NCI-H146 (cell line): ENCODE results near the gene PARN.
"Not testable (repeated sequence)": the region's sequence is repeated elsewhere in the genome, so short reads cannot be mapped to it uniquely, and the experiment has no call there.

Experiments used
- DNase-seq: peaks from one replicate; lab custom pipeline; 2025; lab: John Stamatoyannopoulos, UW

The PARN gene

DNA sequence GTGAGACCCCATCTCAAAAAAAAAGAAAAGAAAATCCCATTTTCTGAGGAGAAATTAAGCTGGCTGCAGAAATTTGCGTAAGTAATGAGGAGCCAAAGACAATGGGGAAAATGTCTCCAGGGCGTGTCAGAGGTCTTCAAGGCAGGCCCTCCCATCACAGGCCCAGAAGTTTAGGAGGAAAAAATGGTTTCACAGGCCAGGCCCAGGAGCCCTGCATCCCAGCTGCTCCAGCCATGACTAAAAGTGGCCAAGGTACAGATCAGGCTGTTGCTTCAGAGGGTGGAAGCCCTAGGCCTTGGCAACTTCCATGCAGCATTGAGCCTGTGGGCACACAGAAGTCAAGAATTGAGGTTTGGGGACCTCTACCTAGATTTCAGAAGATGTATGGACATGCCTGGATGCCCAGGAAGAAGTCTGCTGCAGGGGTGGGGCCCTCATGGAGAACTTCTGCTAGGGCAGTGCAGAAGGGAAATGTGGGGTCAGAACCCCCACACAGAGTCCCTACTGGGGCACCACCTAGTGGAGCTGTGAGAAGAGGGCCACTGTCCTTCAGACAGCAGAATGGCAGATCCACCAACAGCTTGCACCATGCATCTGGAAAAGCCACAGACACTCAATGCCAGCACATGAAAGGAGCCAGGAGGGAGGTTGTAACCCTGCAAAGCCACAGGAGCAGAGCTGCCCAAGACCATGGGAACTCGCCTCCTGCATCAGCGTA, 55.2 kb downstream of the PARN start:
- DNase-seq, result not testable (repeated sequence)

DNA sequence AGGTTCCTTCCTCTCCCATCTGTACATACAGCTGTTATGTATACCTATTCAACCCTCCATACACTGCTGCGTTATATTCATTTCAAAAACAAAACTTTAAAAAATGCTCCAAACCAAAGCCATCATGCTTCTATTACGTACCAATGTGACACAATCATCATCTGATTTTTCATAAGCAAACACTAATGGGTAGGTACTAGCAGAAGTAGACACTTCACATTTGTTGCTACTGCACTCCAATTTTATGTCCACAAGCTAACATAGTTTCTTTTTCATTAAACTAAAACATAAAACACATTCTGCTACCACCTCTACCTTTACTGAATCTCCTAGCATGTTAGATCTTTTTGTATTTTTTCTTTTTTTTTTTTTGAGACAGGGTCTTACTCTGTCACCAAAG, 57.5 kb downstream of the PARN start:
- DNase-seq, result peak; percentile 59

DNA sequence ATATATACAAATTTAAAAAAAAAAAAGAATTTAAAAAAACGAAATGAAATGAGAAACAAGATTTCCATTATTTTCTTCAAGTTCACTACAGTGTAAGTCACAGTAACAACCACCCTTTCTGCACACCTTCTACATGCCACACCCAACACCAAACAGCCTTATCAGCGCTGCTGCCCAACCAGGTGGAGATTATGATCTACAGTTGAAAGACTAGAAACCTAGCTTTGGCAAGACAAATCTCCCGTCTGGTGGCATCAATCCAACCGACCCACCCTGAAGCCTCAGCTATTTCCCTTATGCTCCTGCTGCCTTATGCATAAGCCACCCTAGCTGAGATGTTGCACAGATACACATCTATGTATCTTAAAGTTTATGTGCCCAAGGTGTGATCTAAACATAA, 60.8 kb downstream of the PARN start:
- DNase-seq, result no peak

DNA sequence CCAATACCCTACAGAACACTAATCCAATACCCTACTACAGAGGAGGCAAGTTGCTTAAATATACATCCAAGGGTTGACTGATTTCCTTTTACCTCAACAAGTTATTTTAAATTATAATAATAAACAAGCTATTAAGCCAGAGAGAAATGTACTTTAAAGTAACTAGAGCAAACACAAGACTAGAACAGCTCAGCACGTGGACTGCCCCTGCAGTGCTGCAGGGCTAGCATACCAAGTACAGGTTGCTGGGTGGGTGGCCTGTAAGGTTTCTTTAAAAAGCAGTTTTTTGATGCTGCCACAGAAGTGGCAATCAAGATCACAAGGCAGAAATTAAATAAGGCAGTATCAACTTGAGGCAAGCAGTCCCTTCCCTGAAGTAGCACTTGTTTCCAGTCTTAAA, 63.5 kb downstream of the PARN start:
- DNase-seq, result no peak

DNA sequence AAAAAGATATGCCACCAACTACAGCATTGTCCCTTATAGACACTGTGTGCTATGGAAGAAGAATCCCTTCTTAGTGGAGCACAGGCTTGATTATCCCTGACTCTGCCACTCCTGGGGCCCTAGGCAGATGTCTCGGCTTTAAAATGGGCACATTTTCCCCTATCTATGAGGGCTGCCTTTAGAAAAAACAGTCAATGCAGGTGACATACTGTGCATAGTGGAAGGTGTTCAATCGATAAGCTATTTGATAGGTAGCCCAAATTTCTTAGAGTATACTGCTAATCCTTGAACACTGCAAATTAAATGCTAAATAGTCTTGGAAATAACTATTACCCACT, 64.4 kb downstream of the PARN start:
- no peak for DNase-seq

DNA sequence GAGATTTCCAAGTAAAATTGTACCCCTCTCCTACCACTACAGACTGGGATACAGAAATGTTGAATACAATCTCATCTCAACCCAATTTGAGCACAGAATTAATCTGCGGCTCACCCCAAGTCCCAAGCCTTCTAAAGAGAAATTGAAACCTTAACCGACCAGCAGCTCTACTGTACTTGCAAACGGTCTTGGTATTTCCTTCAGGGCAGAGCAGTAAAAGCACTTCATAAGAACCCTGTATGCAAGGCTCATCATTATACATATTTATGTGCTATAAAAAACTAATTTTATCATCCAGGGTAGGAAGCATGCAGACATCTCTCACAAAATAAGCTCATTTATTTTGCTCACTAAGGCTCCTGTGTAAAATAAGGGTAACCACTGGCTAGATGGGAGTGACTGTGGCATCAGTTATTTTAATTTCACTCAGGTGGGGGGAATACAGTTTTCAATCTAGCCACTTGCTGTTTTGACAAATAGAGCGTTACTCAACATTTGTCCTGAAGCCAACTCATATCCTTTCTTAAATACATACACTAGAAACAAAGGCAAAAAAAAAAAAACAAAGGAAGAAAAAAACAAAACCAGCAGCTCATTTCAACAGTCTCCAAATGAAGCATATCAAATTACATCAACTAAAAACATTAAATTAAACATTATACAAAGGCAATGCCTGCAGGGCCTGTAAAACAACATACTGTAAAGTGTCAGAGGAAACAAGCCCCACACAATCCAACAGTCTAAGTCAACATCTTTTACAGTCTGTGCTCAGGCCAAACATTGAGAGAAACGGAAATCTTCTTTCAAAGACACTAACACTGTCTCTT, 65.0 kb downstream of the PARN start:
- peak; percentile 98 for DNase-seq

DNA sequence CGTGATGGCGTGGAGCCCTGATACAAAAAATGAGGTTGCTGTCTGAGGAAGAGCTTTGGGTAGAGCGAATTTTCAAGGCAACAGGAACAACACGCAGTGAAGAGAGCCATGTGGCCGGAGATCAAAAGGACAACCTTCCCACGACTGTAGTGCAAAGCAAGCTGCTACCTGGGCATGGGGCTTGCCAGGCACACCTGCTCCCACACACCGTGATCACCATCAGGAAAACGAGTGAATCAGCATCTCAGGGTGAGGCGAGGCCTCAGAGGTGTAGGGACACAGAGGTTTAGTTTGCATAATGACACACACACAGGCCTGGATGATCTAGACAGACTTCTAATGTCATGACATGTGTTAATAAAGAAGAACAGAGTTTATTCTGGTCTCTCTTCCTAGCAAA, 65.7 kb downstream of the PARN start:
- DNase-seq, result peak; percentile 94

DNA sequence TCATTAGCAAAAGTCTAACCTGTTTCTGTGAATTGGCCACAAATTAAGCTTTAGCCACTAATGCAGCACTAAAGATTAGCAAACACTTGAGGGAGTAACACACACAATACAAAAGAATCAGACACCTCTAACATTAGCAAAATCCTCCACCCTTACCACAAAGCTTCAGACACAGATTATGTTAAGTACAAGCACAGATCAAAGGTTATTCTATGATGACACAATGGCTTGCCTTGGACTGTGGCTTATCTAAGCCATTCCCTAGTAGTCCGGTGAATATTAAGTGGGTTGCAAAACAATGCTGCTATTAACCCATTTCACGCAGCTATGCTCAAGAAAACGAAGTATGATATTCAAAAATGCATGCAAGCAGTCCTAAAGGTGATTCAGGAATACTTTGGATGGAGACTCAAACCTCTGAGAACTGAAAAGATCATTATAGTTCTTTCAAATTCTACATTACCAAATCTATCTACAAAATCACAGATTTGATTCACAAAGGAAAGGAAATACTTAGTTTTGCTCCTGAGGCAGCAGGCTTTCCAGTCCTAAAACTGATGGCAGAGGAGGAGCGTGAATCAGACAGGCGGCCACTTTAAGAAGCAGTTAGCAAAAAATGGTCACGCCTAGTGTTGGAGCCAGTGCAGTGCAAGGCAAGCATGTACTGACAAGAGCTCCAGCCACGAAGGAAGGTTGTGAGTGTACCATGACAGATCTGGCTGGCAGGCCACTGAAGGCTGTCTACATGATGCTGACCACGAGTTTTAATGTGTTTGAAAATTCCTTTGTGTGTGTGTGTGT, 67.2 kb downstream of the PARN start:
- peak; percentile 78 for DNase-seq

DNA sequence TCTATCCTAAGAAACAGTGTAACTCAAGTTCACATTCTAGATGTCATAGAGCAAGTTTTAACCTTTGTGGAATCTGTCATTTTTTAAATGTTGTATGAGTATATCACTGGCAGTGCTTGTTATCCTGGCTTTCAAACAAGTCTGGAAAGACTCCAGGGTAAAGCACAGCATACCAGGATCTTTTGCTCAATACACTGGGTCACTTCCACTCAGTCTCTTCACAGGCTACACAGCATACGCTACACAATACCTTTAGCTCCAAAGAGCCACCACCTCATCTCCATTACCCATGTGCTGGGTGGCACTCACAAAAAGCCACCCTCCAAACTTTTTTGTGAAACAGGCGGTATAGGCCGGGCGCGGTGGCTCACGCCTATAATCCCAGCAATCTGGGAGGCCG, 69.5 kb downstream of the PARN start:
- no peak for DNase-seq

DNA sequence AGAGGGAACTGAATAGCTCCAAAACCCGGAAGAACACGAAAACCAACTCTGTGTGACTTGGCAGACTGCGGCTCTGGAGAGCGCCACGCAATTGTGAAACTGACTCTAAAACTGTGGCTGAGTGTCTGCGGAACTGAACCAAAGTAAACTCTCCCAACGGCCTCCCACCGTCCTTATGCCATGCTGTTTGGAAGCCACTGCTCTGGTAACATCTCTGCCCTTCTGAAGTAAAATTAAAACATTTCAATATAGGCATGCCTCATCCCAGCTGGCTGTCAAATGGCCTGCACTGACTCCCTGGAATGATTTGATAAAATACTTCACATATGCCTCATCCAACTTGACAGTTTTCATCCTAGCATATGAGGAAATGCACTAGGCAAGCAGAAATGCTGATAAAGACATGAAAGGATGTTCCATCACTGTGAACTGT, 70.2 kb downstream of the PARN start:
- DNase-seq, result peak; percentile 67

DNA sequence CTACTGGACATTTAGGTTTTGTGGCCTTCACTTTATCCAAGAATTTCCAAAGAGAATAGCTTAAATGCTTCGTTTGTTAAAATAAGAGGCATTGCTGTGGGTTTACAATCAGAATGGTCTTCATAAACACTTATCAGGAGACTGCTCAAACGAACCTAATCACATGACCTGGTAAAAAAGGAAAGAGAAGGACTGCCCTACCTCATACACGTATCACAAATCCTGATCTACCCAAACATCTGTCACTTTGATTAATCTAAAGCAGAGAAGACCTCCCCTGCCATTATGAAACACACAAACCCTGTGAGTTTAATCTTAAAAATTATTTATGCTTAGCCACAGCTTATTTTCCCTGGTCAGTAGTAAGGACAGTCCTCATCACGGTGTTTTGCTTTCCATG, 76.6 kb downstream of the PARN start:
- DNase-seq, result no peak

DNA sequence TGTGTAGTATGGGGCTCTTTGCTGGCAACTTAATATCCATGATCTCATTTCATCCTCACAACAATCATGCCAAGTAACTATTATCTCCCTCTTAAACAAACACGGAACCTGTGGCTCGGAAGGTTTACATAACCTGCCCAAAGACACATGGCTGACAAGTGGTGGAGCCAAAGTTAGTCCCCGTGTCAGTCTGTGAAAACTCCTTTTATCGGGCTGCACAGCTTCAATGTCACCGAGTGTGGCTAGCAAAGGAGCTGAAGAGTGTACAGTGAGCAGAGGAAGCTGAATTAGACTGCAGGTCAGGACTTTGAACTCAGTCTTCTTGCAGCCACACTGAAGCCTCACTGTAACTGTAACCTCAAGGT, 80.3 kb downstream of the PARN start:
- DNase-seq, result peak; percentile 95

DNA sequence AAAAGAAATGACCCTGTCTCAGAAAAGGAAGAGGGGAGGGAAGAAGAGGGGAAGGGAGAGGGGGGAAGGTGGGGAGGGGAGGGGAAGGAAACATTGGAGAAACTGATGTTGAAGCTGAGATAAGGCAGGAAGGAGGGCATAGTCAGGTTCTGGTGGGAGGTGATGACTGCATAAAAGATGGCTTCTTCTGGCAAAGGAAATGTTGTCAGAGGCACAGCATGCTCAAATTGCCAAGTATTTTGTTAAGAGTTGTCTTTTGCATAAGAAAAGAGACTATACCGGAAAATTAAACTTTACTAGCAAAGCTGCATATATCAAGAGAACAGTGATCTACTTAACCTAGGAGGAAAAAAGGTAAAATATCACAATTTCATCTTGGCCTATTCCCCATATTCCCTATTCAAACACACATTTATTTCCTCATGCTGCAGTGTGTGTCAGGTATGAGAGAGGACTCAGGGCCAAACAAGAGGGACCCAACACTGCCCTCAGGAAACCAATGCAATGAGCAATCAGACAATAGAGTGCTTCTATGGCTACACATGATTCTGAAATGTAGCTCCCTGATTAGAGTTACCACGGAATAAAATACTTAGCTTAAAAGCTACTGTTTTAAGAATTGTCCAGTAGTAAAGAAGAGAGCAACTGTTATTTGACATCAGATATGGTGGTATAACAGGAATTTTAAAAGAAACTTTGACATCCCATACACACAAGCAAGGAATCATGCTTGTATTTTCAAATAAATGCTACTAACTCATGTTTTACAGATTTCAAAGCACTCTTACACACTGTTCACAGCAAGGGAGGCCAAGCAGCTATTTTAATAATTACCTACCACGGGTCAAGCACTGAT, 80.9 kb downstream of the PARN start:
- DNase-seq, result peak; percentile 40

DNA sequence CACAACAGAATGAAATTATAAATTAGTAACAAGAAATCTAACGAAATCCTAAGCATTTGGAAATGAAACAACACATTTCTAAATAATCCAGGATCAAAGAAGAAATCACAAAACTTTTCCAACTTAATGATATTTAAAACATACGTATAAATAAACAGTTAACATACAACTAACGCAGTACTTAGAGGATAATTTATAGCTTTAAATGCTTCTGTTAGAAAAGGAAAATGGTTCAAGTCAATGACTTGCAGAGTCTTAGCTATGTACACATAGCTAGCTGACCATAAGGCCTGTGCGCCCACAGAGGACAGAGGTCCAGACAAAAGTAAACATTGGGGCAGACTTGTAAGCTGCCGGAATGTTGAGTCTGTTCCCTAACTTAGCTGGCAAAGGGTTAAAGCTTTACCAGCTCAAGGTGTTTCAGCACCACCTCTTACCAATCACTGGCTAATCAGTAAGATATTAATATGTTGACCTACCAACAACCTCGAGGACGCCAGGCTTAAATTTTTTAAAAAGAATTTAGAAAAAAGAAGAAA, 84.6 kb downstream of the PARN start:
- DNase-seq, result no peak

DNA sequence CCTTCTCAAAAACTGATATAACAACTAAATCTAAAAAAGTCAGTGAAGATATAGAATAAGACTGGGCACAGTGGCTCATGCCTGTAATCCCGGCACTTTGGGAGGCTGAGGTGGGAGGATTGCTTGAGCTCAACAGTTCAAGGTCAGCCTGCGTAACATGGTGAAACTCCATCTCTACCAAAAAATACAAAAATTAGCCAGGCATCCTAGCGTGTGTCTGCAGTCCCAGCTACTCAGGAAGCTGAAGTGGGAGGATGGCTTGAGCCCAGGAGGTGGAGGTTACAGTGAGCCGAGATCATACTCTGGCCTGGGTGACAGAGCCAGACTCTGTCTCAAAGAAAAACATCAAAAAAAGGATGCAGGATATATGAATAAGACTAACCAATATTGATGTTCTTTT, 85.2 kb downstream of the PARN start:
- DNase-seq, result not testable (repeated sequence)

DNA sequence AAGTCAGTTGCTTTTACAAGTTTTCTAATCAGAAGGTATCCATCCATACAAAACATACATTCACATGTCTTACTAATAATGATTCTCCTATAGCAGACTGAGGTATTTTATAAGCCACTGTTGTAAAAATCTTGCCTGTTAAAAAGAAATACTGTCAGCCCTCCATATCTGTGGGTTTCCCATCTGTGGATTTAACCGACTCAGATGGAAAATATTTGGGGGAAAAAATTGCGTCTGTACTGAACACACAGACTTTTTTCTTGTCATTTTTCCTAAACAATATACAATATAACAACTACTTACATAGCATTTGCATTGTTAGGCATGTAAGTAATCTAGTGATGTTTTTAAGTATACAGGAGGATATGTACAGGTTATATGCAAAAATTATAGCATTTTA, 90.4 kb downstream of the PARN start:
- DNase-seq, result no peak

DNA sequence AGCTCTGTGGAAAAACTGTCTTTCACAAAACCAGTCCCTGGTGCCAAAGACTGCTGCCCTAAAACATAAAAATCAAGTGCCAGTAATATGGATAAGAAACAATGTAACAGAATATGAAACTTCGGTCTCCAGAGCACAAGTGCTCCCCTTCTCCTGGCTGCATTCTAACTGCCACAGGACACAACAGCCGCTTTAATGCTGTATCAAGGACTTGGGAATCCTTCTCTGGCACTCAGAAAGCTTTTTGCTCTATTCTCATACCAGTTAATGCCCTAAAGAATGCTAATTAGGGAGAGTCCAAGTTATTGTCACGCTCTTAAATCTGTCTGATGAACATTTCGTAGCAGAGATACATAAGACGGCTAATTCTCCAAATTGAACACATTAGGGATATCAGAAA, 90.9 kb downstream of the PARN start:
- DNase-seq, result no peak

DNA sequence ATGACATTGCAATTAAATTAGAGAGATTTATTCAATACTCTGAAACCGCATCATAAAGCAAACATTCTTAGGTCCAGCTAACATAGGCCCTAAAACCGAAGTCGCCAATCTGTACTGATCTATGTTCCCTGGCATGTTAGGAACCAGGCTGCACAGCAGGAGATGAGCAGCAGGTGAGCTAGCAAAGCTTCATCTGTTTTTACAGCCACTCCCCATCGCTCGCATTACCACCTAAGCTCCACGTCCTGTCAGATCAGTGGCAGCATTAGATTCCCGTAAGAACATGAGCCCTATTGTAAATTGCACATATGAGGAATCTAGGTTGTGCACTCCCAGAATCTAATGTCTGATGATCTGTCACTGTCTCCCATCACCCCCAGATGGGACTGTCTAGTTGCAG, 91.5 kb downstream of the PARN start:
- peak; percentile 49 for DNase-seq

DNA sequence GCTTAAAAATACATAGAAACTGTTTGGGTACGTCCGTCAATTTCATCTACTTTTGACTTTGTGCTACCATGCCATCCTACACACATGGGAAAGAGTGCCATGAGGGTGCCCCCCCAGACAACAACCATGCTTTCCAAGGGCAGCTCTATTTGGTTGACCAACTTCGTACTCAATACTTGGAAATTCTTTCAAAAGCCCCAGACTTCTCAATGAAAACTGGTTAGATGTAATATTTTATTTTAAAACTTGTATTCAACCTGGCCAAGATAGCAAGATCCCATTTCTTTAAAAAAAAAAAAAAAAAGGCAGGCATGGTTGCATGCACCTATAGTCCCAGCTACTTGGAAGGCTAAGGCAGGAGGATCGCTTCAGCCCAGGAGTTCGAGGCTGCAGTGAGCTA, 98.4 kb downstream of the PARN start:
- no peak for DNase-seq

DNA sequence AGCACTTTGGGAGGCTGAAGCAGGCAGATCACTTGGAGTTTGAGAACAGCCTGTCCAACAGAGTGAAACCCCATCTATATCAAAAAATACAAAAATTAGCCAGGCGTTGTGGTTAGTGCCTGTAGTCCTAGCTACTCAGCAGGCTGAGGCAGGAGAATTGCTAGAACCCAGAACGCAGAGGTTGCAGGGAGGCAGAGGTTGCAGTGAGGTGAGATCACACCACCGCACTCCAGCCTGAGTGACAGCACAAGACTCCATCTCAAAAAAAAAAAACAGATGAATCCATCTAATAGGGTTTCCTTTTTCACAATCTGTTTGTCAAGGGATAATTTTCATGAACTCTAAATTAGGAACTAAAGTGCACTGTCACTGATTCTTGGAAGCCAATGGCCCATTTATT, 99.0 kb downstream of the PARN start:
- DNase-seq, result no peak

DNA sequence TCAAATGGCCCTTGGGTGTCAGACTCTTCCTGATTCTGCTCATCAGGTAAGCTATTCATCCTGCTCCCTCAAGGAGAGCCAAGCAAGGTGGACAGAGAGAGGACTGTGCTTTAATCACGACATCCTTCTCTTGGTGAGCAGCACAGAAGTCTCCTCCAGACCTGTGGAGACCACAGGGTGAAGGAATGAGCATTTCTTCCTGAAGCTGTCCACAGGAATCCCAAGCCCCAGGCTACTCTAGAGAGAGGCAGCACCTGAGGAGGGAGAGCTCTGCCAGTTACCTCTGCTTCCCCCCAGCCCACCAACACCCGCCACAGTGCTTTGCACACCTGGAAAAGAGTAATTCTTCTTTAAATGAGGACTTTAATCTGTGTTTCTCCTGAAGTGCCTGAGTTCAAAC, 100.0 kb downstream of the PARN start:
- DNase-seq, result no peak
